Measurements from ENCODE around the gene PPM1B.

Gene PPM1B

DNA sequence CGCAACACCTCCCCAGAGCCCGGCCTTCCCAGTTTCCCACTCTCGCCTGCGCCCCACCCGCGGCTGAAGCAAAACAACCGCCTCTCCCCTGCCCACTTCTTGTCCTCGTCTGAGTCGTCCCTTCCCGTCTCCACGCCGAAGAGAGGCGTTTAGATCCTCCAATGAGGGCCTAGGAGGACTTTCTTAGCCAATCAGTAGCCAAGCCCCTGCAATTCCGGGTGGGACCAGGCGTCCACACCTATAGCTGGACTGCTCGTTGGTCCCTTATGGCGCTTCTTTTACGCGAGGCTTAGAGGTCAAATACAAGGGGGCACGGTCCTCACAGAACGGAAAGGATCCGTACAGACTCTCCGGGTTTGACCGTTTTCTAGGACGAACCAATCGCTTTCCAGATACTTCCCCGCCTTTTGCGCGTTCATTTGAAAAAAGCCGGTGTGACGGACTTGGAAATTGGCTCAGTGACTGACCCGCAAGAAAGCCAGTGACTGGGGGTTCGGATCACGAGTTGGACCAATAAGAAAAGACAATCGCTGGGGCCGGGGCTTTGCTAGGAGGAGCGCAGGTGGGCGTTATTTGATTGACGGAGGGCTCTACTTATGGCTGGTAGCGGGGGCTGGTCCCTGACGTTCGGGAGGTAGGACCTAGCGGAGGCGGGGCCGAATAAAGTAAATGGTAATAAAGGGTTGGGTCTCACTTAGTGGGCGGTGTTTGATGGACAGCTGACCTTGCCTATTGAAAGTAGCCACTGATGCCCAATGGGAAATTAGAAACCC lies 581 bp upstream of the PPM1B start (continued):
- TF ChIP-seq, protein P1, sequence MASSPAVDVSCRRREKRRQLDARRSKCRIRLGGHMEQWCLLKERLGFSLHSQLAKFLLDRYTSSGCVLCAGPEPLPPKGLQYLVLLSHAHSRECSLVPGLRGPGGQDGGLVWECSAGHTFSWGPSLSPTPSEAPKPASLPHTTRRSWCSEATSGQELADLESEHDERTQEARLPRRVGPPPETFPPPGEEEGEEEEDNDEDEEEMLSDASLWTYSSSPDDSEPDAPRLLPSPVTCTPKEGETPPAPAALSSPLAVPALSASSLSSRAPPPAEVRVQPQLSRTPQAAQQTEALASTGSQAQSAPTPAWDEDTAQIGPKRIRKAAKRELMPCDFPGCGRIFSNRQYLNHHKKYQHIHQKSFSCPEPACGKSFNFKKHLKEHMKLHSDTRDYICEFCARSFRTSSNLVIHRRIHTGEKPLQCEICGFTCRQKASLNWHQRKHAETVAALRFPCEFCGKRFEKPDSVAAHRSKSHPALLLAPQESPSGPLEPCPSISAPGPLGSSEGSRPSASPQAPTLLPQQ (tag by site-specific recombination; IDR thresholded peaks at IDR 0.05) = peak; percentile 43; the same call in 1 of the 2 replicates
- no peak for TF ChIP-seq HOXD13 (CRISPR knock-in tag; IDR thresholded peaks at IDR 0.05; ENCODE audit: borderline replicate concordance)
- no peak for TF ChIP-seq ZNF221 (tag by site-specific recombination; IDR thresholded peaks at IDR 0.05; ENCODE audit: borderline replicate concordance)
- TF ChIP-seq ZNF391 (tag by site-specific recombination; IDR thresholded peaks at IDR 0.05; ENCODE audit: borderline replicate concordance, low read depth) = no peak
- no peak for TF ChIP-seq HOXC10 (CRISPR knock-in tag; IDR thresholded peaks at IDR 0.05)
- no peak for TF ChIP-seq KLF7 (tag by site-specific recombination; IDR thresholded peaks at IDR 0.05; ENCODE audit: borderline replicate concordance)
- no peak for TF ChIP-seq ZNF350 (tag by site-specific recombination; IDR thresholded peaks at IDR 0.05)
- TF ChIP-seq ZNF341 (tag by site-specific recombination; IDR thresholded peaks at IDR 0.05; ENCODE audit: low read depth) = peak; percentile 88
- TF ChIP-seq ZNF404 (tag by site-specific recombination; IDR thresholded peaks at IDR 0.05) = no peak
- TF ChIP-seq ZNF529 (tag by site-specific recombination; IDR thresholded peaks at IDR 0.05; ENCODE audit: insufficient replicate concordance) = no peak
- no peak for TF ChIP-seq ZNF521 (tag by site-specific recombination; IDR thresholded peaks at IDR 0.05)
- TF ChIP-seq SCRT1 (tag by site-specific recombination; IDR thresholded peaks at IDR 0.05; ENCODE audit: borderline replicate concordance) = no peak
- peak; percentile 39; the same call in 1 of the 2 replicates for TF ChIP-seq ZNF335 (tag by site-specific recombination; conservative IDR thresholded peaks at IDR 0.05)
- TF ChIP-seq OSR2 (tag by site-specific recombination; IDR thresholded peaks at IDR 0.05) = no peak
- TF ChIP-seq ZNF623 (tag by site-specific recombination; IDR thresholded peaks at IDR 0.05) = no peak
- no peak; the same call in 1 of the 2 replicates for TF ChIP-seq ZEB2 (tag by site-specific recombination; IDR thresholded peaks at IDR 0.05)
- TF ChIP-seq KLF16 (tag by site-specific recombination; IDR thresholded peaks at IDR 0.05) = no peak
- TF ChIP-seq, protein P2, sequence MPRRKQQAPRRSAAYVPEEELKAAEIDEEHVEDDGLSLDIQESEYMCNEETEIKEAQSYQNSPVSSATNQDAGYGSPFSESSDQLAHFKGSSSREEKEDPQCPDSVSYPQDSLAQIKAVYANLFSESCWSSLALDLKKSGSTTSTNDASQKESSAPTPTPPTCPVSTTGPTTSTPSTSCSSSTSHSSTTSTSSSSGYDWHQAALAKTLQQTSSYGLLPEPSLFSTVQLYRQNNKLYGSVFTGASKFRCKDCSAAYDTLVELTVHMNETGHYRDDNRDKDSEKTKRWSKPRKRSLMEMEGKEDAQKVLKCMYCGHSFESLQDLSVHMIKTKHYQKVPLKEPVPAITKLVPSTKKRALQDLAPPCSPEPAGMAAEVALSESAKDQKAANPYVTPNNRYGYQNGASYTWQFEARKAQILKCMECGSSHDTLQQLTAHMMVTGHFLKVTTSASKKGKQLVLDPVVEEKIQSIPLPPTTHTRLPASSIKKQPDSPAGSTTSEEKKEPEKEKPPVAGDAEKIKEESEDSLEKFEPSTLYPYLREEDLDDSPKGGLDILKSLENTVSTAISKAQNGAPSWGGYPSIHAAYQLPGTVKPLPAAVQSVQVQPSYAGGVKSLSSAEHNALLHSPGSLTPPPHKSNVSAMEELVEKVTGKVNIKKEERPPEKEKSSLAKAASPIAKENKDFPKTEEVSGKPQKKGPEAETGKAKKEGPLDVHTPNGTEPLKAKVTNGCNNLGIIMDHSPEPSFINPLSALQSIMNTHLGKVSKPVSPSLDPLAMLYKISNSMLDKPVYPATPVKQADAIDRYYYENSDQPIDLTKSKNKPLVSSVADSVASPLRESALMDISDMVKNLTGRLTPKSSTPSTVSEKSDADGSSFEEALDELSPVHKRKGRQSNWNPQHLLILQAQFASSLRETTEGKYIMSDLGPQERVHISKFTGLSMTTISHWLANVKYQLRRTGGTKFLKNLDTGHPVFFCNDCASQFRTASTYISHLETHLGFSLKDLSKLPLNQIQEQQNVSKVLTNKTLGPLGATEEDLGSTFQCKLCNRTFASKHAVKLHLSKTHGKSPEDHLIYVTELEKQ (tag by site-specific recombination; IDR thresholded peaks at IDR 0.05; ENCODE audit: borderline replicate concordance) = no peak
- TF ChIP-seq, protein P3, sequence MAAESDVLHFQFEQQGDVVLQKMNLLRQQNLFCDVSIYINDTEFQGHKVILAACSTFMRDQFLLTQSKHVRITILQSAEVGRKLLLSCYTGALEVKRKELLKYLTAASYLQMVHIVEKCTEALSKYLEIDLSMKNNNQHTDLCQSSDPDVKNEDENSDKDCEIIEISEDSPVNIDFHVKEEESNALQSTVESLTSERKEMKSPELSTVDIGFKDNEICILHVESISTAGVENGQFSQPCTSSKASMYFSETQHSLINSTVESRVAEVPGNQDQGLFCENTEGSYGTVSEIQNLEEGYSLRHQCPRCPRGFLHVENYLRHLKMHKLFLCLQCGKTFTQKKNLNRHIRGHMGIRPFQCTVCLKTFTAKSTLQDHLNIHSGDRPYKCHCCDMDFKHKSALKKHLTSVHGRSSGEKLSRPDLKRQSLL (tag by site-specific recombination; IDR thresholded peaks at IDR 0.05) = no peak
- no peak for TF ChIP-seq ZNF184 (tag by site-specific recombination; IDR thresholded peaks at IDR 0.05)
- TF ChIP-seq ZFP41 (tag by site-specific recombination; IDR thresholded peaks at IDR 0.05; ENCODE audit: borderline replicate concordance) = no peak
- TF ChIP-seq ZNF560 (tag by site-specific recombination; IDR thresholded peaks at IDR 0.05; ENCODE audit: borderline replicate concordance) = no peak
- TF ChIP-seq, protein P4, sequence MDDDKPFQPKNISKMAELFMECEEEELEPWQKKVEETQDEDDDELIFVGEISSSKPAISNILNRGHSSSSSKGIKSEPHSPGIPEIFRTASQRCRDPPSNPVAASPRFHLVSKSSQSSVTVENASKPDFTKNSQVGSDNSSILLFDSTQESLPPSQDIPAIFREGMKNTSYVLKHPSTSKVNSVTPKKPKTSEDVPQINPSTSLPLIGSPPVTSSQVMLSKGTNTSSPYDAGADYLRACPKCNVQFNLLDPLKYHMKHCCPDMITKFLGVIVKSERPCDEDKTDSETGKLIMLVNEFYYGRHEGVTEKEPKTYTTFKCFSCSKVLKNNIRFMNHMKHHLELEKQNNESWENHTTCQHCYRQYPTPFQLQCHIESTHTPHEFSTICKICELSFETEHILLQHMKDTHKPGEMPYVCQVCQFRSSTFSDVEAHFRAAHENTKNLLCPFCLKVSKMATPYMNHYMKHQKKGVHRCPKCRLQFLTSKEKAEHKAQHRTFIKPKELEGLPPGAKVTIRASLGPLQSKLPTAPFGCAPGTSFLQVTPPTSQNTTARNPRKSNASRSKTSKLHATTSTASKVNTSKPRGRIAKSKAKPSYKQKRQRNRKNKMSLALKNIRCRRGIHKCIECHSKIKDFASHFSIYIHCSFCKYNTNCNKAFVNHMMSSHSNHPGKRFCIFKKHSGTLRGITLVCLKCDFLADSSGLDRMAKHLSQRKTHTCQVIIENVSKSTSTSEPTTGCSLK (tag by site-specific recombination; IDR thresholded peaks at IDR 0.05) = no peak
- TF ChIP-seq ZNF2 (tag by site-specific recombination; IDR thresholded peaks at IDR 0.05) = no peak
- TF ChIP-seq RBAK (tag by site-specific recombination; IDR thresholded peaks at IDR 0.05) = no peak
- TF ChIP-seq ZNF223 (tag by site-specific recombination; IDR thresholded peaks at IDR 0.05) = no peak
- no peak for TF ChIP-seq REPIN1 (tag by site-specific recombination; IDR thresholded peaks at IDR 0.05; ENCODE audit: low read depth)
- TF ChIP-seq ZNF423 (tag by site-specific recombination; IDR thresholded peaks at IDR 0.05) = no peak
- TF ChIP-seq ZNF426 (tag by site-specific recombination; IDR thresholded peaks at IDR 0.05) = no peak
